DMS 273 (cell line): Measurements from ENCODE around the gene LYVE1.

ENCODE experiments used
- DNase-seq: peaks from one replicate; lab custom pipeline; 2025; ENCODE audit not compliant: unreplicated experiment; lab: John Stamatoyannopoulos, UW

LYVE1 gene

DNA sequence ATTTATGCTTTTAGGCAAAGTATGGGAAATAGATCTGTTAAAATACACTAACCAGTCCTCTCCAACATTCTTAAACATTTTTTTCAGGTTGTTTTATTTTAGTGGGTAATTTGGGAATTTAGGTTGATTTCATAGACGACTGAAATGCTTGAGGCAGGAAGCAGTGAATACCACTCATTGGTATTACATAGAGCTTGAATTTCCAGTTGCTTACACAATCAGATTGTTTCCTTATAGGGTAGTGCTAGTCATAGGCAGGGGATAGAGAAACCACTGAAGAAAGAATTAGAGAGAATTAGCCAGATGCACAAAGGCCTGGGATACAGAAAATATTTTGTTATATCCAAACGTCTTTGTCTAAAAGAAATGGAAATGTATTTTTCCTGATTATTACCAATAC is 23.9 kb upstream of the LYVE1 start:
- no peak for DNase-seq

DNA sequence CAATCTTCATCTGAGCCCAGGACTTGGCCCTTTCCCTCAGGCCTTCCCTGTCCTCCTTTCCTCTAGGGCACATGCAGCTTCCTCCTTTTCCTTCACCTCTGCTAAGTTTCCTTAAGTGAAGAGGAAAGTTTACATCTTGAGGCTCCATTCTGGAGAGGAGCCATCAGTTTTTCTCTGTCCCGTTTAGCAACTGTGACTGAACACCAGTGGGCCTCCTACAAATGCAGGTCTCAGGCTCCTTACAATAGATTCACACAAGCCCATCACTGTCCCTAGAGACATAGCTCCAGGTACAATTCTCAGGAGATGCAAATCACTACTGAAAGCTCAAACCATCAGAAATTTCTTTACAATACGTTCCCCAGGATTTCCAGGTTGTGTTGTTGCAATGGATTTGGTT is 23.3 kb upstream of the LYVE1 start:
- no peak for DNase-seq

DNA sequence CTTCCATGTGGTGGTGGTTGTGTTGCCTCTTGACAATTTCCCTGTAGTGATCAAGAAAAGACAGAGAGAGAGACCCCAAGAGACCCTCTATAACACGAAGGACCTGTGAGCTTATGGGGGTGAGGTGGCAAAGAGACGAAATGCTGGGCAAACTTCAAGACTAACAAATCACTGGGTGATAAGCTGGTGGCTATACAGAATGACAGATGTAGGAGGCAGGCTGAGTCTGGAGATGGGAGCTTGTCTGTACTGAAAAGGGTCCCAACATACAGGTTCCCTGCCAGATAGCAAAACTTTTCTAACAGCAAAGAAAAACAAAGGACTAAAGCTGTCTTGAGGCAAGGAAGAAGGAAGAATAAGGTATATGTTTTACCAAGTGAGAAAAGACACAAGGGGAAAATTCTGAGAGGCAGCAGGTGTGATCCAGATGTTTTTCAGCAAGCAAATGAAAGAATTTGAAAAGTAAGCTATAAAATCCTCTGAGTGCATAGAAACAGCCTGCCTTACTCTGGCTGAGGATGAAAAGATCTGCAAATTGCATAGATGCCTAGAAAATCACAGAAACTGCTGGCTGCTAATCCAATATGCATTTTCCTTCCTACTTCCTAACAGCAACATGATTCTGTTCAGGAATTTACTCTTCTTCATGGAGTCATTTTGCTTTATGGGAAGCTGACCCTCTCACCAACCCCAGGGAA is 21.9 kb upstream of the LYVE1 start:
- no peak for DNase-seq

DNA sequence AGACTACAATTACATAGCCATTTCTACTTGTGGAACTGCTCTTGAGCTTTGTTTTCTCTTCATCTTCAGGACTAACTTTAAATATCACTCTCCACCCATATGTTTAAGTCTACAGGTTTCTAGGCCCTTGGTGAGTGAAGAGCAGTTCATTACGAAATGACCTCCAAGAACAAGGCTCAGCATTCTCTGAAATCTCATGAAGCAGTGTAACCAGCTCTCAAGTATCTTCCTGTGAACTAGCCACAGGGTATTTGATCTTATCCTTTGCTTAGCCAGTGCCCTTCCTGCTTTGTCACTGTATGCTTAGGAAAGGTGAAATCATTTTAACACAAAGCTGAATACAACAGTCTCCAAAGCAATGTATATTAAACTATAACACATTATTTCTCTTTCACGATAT is 20.4 kb upstream of the LYVE1 start:
- DNase-seq, result no peak

DNA sequence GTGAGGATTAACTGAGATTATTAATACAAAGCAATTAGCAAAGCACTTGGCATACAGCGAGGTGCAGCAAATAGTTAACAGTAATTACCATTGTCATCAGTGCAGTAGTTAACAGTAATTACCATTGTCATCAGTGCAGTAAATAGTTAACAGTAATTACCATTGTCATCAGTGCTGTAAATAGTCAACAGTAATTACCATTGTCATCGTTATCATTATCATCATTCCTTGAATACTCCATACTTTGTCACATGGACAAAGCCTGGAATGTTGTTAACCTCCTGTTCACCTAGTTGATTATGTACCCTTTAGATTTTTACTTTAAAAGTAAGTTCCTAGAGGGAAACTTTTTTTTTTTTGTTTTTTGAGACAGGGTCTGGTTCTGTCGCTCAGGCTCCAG is 19.5 kb upstream of the LYVE1 start:
- no peak for DNase-seq

DNA sequence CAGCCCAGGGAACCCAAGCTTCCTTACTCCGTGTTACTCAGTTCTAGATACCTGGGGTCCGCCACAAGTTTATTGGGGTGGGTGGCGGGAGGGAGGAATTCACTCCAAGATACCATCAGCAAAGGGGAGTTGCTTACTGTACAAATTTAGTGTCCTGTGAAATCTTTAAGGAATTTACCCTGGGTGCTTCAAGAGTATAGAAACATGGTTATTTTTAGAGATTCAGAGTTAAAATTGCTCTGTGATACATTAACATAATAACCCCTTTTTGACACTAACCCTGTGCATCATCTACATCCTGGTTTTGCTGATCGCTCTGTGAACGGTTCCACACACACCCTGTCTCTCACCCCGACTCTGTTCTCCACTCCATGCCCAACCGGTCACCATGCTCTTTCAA is 18.9 kb upstream of the LYVE1 start:
- DNase-seq, result no peak

DNA sequence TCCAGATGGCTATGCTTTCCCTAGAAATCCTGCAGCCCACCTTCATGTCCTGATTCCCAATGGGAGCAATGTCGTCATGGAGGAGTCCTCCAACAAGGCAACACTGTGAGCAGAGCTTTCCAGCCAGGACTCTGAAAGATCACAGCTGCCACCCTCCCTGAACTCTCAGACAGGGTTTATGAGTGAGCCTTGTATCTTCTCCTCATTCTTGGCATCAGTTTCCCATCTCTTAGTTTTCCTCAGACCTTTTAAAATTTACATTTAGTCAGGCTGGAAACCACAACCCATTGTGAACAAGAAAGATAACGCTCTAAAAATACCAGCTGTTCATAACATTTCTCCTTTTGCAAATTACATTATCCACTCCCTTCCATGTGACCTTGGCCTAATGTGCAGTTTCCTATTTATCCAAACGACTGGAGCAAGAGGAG is 15.6 kb upstream of the LYVE1 start:
- no peak for DNase-seq

DNA sequence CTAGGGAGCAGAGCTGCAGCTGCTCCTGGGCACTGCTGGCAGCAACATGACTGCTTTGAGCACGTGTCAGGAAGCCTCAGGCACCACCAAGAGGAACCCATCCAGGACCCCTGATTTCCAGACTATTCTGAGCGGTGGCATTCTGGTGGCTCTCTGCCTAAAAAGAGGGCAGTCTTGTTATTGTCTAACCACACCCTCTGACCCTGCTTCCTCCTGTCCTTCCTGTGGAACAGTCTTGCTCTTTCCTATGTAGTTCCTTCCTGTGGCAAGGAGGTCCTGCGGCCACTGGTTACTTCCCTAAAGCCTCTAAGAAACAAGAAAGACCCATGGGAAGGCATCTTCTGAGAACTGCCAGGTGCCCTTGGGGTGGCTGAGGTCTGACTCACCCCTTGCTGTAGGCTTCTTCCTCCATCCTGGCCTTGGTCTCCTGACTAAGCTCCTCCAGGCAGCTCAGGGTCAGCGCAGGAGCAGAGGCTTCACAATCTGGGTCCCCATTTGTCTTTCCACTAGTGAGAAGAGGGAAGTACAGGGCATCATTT is 13.1 kb upstream of the LYVE1 start:
- DNase-seq, result no peak

DNA sequence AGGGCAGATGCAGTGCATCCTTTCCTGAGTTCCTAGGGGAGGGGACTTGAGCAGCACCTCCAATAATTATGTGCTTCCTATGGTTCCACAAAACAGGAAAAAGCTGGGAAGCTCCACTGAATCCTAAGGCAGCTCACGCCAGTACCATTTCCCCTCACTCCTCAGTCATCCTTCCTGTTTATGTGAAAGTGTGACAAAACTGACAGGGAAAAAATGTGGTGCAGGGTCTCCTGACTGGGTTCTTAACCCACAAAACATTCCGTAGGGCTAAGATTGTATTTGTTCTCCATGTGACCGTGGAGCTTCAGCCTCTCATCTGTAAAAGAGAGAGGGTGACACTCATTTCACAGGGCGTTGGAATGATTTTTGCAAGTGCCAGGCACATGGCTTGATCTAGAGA is 12.2 kb upstream of the LYVE1 start:
- DNase-seq, result no peak

DNA sequence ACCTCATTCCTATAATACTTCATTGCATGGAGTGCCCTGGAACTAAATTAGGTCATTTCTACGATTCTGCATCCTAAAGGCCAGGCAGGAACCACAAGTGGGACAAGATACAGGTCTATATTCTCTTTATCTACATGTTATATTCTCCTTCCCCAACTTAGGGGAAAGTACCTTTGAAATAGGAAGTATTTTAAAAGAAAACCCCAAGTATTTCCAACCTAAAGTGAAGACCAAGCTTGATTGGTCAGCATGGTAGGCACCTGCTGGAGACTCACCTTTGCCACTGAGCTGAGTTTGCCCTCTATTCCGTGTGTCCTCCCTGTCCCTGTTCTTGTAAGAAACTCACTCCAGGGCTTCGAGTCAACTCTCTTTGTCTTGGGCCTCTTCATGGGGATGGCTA is 11.2 kb upstream of the LYVE1 start:
- no peak for DNase-seq

DNA sequence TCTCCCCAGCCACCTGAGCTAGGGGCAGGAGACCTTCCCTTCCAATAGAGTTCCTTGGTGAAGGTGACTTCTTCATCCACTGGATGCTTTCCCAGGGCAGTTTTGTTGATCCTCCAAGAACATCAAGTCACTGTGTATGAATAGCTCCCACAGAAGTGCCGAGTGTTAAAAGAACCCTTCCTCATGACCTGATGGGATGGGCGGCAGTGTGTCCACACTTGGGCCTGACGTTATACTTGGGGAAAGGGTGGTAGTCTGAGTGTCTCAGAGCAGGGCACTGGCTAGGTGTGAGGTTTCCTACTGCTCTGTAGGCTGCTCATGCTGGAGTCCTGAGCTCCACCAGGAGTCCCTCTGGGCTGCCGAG is 7.6 kb upstream of the LYVE1 start:
- DNase-seq, result no peak

DNA sequence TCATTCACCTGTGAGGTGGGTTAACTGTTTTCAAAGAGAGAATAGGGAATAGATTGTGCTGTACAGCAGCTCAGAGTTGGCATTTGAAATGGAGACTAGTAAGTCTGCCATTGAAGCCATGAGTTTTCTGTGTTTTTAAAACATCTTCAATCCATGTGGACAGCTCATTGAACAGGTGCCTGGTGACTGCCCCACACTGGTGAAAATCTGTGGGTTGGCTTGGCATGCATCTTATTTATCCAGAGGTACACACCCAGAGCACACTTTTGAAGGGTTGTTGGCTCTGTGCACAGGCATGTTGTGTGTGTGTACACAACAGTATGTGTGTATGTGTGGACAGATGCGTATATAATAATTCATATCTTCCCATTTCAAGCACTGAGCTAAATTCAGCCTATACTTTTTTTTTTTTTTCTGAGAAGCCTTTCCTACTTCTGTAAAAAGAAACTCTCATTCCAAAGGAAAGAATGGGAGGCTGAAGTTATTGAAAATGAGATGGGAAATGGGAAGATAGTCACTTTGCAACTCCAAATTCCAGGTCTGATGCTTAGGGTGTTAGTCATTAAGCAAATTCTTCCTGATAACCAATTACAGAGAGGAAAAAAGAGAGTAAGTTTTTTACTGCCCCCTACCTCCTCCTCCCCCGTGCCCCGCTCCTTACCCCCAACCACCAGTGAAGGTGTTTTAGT is 7.0 kb upstream of the LYVE1 start:
- no peak for DNase-seq

DNA sequence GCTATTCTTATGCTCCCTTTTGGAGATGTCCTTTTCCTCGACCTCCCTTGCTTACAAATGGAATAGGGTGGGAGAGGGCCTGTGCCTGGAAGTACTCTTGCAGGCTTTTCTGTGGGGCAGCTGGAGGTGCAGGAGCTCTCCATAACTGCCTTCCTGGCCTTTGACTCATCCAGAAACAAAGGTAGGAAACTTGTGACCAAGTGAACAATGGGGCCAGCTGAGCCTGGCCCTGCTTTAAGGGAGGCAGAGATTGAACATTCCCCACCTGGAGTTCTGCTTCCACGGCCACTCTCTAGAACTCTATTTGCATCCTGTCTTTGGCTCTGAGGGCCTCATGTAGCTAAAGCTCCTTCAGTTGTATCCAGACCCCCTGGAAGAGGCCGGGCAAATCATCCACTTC is 5.1 kb upstream of the LYVE1 start:
- no peak for DNase-seq

DNA sequence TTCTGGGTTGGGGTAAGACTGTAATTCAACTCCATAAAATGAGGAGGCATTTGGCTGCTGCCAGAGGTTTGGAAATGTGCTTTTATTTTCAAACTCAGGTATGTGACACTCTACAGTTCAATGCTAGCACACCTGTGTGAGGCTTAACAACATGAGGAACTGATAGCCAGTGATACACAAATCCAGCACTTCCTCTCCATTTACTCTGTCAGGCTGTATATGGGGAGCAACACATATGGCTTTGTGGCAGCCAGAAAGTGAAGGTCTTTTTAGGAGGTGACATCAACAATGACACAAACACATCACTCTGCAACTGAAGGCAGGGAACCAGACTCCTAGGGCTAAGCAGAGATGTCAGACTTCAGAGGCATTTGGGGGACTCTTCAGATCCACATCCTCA is 4.6 kb upstream of the LYVE1 start:
- no peak for DNase-seq

DNA sequence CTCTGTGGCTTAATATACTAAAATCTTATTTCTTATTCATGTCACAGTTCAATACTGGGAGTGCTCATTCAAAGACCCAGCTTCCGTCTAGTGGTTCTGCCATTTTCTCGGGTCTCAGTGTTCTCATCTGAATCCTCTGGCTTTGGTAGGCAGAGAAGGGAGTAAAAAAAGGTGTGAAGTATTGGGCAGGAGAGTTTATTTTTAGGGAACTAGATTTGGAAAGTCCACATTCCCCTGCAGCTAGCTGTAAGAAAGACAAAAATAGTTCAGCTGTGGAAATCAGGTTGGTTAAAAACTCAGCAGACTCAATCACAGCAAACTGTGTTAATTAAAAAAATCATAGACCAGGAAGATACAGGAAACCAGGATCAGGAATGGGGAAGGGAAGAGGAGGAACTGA is 4.1 kb upstream of the LYVE1 start:
- no peak for DNase-seq

DNA sequence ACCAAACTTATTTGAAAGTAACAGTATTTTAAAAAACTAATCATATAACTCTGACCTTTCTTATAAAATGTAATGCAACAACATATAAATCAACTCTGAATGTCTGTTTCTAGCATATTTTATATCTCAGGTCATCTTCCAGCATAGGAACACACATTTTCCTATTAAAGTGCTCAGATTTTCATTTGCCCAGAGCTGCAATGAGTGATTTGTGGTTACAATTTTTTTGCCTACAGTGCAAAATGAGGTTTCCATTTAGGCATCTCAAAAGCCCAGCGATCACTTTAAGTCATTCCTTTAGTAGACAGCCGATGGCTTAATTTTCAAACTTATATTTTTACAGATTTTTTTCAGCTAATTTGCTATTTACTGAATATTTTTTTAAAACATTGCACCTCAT is 1.0 kb downstream of the LYVE1 start:
- no peak for DNase-seq

DNA sequence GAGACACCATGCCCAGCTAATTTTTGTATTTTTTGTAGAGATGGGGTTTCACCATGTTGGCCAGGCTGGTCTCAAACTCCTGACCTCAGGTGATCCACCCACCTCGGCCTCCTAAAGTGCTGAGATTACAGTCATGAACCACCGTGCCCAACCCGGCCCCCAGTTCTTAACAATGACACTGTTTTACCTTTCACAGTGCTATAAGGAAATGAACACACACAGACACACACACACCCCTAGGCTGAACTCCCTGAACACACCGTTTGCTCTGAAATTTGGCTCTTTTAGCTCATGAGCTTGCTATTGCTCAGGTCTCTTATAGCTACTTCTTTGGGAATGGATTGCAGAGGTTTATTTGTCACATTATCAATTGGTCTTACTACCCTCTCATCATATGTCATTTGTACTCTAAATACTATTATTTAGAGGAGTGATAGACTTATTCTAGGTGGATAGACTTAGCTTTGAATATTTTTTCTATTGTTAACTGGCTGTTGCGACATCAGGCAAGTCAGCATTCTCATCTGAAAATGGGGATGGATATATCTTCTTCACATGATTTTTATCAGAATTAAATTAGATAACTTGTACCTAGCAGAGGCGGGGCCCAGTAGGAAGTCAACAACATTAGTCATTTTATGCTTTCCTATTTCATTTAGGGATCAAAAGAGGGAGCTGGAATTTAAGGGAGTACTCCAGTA is 2.1 kb downstream of the LYVE1 start:
- DNase-seq, result no peak

DNA sequence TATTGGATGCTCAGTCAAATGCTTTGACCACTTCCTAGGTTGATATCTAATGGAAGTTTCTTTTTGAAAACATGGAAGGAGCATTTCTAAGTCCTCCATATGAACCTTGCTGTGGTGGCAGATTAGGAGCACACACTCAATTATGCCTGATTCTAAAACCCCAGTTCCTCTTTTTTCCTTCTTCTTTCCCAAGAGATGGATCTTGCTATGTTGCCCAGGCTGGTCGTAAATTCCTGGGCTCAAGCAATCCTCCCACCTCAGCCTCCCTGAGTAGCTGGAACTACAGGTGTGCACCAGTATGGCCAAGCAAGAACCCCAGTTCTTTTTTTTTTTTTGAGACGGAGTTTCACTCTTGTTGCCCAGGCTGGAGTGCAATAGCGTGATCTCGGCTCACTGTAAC is 3.0 kb downstream of the LYVE1 start:
- DNase-seq, result no peak

DNA sequence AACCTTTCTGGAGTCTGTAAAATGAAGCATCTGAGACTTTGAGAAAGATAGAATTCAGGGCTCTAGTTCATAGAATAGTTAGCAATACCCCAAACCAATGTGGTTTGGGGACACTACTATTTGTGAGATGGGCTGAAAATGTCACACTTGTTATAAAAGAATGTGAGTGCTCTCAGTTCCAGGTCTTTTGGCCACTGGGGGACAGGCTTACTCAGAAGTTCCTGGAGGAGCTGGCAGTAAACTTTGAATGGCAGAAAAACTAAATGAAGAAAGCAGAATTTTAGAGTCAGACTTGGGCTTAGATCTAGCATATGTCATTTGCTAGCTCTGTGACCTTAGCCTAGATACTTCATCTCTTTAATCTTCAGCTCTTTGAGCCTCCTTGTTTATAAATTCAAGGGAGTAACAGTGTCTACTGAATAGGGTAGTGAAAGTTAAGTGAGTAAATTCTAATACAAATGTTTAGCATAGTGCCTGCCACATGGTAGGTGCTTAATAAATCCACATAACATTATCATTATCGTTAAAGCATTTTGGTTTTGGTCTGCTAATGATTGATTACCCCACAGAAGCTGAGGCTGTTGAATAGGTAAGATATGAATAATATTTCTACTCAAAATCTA is 3.7 kb downstream of the LYVE1 start:
- no peak for DNase-seq

DNA sequence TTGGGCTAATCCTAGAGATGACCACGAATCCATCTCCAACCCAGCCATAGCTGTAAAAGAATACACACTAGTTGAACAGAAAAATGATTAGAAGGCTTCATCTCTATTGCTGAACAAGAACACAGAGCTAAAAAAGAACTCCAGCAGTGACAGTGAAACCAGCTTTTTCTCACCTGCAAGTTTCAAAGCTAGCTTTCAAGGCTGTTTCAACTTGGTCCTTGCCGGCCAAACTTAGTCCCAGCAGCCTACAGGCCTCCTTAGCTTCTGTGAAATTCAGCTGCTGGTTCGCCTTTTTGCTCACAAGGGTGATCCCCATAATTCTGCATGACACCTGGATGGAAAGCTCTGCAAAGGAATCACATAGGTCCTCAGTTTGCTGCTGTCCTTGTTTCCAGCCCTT is 4.4 kb downstream of the LYVE1 start:
- no peak for DNase-seq

DNA sequence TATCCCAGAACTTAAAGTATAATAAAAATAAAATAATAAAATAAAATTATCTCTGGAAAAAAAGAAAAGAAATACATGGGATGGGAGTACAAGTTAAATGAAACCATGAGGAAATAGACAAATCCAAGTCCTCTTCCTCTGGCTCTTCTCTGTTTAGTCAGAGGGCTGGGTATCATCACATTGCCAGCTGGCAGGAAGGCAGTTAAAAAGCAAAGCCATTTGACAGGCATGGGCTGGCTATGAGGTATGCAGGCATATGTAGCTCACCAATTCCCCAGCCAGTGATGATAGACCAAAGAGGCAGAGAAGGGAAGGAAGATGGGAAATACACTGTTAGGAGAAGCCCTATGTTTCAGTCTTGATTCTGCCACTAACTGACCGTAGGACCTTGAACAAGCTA is 6.5 kb downstream of the LYVE1 start:
- peak; percentile 1 for DNase-seq
